DMS 273 (cell line): ENCODE results near the gene CDK16.

Experiments used
- DNase-seq: peaks from one replicate; lab custom pipeline; 2025; ENCODE audit not compliant: unreplicated experiment; lab: John Stamatoyannopoulos, UW

CDK16 gene

DNA sequence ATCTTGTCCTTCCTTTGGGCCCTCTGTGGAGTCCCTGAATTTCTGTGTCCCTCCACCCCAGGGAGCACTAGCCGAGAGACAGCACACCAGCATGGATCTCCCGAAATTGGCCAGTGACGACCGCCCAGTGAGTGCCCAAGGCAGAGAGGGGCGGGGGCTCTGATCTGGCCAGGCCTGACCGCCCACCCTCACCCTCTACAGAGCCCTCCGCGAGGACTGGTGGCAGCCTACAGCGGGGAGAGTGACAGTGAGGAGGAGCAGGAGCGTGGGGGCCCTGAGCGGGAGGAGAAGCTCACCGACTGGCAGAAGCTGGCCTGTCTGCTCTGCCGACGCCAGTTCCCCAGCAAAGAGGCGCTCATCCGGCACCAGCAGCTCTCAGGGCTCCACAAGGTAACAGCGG, 33.2 kb upstream of the CDK16 start:
- no peak for DNase-seq

DNA sequence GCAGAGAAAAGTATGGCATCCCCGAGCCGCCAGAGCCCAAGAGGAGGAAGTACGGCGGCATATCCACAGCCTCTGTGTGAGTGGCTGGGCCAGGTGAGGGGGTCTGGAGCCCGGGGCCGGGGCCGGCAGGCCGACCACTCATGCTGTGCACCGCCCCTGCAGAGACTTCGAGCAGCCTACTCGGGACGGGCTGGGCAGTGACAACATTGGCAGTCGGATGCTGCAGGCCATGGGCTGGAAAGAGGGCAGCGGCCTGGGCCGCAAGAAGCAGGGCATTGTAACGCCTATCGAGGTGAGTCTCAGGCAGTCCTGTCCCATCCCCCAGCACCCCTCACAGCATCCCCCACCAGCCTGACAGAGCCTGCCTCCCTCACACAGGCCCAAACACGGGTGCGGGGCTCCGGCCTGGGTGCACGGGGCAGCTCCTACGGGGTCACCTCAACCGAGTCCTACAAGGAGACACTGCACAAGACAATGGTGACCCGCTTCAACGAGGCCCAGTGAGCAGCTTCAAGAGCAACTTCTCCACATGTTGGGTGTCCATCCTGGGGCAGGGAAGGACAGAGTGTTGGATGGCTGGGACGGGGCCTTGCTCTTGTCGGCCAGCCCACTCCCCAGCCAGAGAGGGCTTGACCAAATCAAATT, 32.3 kb upstream of the CDK16 start:
- DNase-seq = no peak

DNA sequence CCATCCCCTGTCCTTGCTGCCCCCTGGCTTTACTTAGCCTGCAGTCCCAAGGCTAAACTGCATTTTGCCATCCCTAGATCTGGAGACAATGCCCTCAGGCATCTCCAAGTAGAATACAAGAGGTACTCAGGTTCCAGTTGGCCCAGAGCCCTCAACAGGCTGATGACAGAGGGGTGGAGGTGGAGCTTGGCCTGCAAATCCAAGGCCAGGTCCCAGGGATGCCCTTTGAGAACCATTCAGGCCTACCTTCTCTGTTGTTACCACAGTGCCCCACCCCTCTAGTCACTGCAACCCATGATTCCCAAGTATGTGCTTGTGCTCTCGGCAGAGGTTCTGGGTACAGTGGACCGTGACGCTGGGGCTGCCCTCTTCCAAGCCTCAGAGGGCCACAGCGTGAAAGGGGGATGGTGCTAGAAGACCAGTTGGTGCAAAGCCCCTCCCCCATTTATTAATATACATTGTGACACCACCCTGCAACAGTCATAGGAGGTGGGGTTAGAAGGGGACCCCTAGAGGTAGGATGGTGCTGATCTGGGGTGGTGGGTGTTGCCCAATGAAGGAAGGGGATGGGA, 31.3 kb upstream of the CDK16 start:
- DNase-seq = peak; percentile 37

DNA sequence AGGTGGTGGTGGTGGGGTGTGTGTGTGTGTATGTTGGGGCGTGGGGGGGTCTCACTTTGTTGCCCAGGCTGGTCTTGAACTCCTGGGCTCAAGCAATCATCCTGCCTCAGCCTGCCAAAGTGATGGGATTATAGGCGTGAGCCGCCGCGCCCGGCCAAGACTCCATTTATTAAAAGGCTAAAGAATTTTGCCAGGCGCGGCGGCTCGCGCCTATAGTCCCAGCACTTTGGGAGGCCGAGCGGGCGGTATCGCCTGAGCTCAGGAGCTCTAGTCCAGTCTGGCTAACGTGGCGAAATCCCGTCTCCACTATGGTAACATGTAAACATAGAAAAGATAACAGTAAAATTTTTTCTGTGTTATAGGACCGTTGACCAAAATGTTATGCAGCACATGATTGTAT, 28.6 kb upstream of the CDK16 start:
- no peak for DNase-seq

DNA sequence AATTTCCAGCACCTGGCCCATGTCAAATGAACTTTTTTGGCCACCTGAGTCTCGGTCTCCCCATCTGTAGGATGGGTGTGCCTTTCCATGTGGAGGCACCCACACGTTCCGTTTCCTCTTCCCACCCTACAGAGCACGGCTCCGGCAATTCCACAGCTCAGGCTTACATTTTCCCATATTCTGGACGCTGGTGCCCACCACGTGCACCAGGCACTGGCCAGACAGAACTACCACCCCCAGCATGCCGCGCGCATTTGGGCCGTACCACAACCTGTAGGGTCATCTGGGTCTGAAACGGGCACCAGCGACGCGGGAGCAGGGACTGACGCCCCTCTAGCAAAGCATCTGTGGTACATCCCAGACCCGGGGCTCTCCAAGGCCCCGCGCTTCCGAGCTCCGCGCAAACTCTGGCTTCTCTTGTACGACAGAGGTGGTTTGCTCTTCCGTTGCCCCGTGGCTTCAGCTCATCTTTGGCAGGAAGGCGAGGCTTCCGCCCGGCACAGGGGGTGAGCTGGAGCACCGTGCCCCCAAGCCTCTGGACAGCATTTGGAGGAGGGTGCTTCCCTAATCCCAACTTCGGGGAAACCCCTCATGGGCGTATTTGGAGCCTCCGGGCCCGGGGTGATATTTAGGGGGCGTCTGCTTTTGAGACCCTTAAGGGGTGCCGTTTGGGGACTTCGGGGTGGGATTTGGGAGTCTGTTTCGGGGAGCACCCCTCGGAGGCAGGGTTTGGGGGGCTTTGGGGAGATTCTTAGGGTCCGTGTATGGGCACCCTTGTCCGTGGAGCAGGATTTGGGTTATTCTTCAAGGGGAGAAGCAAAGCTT, 27.8 kb upstream of the CDK16 start:
- peak; percentile 97 for DNase-seq

DNA sequence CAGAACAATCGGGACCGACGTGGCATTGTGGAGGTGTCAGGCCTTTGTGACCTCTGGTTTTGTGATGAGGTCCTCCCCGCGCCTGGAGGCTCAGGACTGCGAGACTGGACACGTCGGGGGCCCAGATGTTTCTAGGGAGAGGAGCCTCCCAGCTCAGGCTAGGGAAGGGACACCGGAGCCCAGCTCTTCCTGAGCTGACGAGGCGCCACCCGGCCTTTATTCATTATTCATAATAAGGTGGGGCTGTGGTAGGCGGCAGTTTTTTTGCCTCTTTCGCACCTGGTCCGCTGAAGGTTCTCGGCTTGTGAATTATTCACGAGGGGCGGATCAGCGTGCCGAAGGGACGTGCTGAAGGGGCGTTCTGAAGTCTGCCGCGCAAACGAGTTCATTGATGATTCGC, 27.1 kb upstream of the CDK16 start:
- DNase-seq = peak; percentile 69

DNA sequence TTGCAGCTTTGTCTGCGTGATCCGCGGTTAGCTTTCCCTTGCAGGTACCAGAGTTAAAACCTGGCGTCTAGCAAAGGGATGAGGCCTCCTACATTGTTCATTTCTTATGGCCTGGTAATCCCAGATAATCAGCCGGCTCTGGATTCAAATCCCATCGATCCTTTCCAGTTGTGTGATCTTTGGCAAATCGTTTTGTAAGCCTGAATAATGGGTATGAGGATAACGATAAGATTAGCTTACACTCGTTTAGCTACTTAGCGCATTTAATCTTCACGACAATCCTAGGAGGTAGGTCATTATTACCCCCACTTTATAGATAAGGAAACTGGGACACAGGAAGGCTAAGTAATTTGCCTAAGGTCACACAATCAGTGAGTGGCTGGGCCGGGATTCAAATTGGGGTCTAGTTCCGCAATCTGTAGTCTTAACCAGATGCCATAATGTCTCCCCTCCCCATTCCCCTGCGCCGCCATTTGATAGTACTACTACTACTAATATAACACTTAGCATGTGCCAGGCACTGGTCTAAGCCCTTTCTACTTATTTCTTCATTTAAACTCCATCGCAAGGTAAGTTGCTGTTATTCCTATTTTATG, 26.6 kb upstream of the CDK16 start:
- peak; percentile 31 for DNase-seq

DNA sequence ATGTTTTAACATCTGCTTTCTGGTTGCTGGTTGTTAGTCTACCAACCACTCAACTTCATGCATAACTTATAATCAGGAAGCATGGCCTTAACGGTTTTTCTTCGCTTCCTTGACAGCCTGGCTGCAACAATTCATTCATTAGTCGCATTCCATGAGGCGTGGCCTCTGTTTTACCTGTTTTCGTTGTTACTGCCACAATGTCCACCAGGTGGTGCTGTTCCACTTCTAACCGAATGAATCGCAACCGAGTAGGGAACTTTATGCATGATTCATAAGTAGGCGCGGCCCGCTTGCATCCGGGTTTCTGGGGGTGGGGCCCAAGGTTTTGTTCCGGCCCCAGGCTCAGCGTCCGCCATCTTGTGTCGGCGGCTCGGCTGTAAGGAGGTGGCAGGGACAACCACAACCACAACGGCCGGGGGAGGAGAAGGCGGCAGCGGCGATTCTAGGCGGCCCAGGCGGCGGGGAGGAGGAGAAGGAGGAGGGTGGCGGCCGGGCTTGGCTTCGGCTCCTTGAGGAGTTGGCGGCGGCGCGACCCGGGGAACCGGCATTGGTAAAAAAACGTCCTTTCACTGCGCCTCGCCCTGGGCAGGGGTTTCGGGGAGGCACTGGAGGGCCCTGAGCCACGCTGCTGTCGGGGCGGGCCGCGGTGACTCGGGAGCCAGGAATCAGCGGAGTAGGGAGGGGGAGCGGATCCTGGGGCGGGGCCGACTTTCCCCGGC, 24.8 kb upstream of the CDK16 start, which contains the start of gene UBA1:
Gene UBA1 (plus strand): TSS at position 355 of the 719 bp plus-strand sequence. CDS start 4,974 bp downstream, outside the sequence.
- peak; percentile 100 for DNase-seq

DNA sequence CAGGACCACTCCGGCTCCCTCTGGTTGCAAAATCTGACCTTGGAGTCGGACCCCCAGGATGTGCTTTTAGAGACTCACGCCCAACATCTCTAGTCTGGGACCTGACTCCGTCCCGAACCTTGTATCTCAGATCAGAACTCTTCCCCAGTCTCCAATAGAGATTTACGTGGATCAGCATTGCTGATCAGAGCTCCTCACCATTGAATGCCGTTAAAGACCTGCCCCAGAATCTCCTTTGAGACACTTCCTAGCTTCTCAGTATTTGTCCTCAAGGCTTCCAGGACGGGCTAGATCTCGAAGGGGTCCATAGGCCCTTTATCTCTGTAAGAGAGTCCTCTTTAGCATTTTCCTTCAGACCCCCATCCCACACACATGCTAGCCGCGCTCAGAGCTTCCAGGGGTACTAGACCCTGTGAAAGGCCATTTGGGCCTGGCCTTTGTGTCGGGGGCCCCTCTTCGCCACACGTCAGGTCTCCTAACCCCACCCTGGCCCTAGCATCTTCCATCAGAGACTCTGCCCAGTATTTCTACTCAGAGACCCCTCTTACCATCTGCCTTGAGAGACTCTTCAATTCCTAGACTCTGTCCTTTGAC, 24.2 kb upstream of the CDK16 start:
- peak; percentile 52 for DNase-seq

DNA sequence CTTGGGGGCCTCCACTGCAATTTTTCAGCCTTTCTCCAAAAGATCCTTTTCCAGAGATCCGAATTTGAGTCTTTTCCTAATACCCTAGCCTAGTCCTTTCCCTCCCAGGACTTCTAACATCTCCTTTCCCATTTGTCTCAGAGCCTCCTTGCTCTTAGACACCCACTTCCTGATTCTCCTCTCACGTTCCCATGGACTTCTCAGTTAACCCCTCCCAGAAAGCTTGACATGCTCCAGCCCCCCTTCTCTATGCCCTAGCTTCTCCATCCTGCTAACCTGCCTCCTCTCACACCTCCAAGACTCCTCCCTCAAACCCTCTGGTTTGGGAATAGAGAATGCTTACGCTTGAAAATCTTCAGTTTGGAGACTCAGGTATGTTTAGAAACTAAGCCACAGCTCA, 22.4 kb upstream of the CDK16 start:
- no peak for DNase-seq

DNA sequence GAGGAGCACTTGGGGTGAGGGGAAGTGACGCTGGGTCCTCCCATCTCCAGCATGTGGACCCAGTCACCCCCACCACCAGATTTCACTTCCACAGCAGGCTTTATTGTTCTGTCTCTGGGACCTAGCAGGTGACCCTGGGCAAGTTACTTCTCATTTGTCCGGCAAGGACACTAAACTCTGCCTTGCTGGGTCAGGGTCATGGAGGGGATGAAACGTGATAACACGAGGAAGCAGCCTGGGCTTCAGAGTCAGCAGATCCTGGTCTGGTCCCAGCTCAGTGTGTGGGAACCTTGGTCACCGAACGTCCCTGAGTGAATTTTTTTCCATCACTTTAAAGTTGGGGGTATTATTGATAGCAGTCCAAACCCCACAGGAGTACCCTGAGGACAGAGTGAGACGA, 21.0 kb upstream of the CDK16 start:
- DNase-seq = no peak

DNA sequence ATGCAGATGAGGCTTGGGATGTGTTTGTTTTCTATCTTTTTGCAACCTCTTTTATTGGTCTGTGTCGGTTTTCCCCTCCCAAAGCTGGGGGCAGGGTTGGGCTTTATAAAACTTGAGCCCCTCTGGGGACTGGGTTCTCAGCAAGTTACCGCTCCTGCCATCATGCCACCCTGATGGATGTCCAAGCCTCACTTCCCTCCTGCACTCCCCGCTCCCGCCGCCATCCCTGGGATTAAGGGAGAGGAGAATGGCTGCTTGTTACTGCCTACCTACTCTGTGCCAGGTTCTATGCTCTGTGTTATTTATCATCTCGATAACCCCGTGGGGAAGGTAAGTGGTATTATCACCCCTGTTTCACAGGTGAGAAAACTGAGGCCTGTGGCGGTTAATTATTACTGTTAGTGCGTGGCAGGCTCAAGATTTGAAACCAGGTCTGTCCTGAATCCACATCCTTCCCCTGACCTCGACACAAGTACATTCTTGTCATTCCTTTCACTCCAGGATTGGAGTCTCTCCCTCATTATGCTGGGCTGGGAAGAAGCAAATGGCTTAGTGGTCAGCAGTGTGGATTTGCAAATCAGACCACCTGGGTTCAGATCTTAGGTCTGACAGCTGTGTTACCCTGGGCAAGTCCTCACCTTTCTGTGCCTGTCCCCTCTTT, 20.3 kb upstream of the CDK16 start:
- DNase-seq = no peak

DNA sequence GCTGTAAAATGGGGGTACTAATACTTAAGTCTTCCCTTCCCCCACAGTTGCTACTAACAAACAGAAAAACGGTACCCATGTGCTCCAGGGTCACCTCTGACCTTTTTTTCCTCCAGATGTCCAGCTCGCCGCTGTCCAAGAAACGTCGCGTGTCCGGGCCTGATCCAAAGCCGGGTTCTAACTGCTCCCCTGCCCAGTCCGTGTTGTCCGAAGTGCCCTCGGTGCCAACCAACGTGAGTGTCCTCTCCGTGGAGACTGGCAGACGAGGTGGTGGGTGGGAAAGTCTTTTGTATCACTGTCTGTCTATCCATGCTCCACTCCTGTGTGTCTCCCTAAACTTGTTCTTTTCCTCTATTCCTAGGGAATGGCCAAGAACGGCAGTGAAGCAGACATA, 19.8 kb upstream of the CDK16 start:
- DNase-seq = no peak

DNA sequence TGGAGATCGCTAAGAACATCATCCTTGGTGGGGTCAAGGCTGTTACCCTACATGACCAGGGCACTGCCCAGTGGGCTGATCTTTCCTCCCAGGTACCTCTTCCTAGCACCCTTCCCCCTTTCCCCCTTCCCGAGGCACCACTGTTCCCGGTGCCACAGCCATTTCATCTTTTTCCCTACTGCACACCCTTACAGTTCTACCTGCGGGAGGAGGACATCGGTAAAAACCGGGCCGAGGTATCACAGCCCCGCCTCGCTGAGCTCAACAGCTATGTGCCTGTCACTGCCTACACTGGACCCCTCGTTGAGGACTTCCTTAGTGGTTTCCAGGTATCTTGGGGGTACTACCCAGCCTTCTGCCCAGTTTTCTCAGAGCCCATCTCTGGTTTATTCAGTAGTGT, 19.2 kb upstream of the CDK16 start:
- no peak for DNase-seq

DNA sequence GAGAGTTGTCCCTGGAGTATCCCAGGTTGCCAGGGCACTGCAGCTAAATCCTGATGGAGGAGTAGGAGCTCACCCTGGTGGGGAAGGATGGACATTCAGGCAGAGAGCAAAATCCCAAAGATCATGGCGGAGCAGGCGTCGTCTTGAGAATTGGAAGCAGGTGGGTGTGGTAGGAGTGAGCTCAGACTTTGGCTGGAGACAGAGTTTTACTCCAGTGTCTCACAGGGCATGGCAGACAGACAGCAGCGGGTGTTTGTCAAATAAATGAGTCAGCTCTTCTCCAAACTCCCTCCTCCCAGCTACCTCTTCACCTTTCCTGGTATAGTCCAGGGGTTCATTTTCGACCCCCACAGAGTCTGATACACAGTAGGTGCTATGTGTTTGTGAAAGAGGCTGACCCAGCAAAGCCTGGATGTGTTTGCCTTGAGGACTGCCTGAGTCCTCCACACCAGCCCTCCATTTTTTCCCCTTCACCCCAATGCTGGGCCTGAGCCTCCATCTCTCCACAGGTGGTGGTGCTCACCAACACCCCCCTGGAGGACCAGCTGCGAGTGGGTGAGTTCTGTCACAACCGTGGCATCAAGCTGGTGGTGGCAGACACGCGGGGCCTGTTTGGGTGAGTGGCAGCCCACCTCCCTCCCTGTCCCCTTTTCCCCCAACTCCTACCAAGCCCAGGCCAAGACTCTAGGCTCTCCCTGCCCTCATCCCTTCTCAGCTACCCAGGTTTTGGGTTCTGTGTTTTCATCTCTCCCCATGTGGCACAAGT, 17.9 kb upstream of the CDK16 start:
- peak; percentile 34 for DNase-seq

DNA sequence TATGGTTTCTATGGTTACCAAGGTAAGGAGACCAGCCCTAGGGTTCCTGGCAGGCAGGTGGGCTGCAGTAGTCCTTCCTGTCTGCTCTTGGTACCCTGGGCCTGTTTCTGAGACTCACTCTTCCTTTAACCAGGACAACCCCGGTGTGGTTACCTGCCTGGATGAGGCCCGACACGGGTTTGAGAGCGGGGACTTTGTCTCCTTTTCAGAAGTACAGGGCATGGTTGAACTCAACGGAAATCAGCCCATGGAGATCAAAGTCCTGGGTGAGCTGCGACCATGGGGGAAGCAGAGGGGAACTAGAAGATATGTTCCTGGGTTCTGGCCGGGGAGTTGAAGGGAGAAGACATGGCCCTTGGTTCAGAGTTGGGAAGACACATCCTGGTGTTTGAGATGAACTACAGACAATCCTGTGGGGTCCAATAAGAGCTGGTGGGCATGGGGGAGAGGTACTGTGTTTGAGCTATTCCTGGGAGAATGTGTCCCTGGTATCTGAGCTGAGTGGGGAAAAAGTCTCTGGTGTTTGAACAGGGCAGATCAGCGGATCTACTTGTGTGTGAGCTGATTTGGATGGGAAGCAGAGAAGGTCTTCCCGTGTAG, 17.0 kb upstream of the CDK16 start:
- DNase-seq = no peak

DNA sequence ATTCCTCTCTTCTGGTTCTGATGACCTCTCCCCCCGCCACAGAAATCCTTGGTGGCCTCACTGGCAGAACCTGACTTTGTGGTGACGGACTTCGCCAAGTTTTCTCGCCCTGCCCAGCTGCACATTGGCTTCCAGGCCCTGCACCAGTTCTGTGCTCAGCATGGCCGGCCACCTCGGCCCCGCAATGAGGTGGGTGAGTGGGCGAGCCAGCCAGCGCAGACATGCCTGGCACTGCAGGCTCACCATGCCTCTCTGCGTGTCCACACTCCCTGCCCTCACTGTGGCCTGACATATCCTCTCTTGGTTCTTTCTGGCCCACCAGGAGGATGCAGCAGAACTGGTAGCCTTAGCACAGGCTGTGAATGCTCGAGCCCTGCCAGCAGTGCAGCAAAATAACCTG, 16.2 kb upstream of the CDK16 start:
- DNase-seq = no peak

DNA sequence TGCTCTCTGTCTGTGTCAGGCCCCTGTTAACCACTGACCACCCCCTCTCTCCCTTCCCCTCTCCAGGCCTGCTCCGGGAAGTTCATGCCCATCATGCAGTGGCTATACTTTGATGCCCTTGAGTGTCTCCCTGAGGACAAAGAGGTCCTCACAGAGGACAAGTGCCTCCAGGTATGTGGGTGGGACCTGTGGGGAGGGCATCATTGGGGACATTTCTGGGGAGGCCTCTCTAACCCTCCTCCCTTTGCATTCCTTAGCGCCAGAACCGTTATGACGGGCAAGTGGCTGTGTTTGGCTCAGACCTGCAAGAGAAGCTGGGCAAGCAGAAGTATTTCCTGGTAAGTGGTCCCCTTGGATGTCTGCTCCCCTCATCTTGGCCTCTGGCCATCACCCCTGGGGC, 15.6 kb upstream of the CDK16 start:
- no peak for DNase-seq

DNA sequence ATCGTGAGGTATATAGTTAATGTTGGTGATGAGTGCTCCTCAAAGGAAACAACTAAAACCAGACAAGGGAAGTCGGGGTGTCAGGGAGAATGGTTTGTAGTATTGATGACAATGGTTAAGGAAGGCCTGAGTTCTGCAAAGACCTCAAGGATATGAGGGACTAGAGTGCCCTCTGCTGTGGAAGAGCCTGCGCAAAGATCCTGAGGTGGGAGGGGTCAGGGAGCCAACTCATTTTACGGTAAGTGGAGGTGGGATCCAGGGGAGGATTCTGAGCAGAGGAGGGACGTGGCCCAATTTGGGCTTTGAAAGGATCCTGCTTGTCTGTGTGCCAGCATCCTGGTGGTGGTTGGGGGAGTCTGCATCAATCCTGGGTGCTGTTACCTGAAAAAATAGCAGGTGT, 13.5 kb upstream of the CDK16 start:
- DNase-seq = no peak
